NCI-H2196 treated with DMSO at 0.1 percent for 48 hours (cell line): Measurements from ENCODE around the gene HMGN1.
"Not testable (repeated sequence)": the region's sequence is repeated elsewhere in the genome, so short reads cannot be mapped to it uniquely, and the experiment has no call there.

Experiments
- DNase-seq: peaks from one replicate; lab custom pipeline; 2025; ENCODE audit not compliant: unreplicated experiment; lab: John Stamatoyannopoulos, UW

The HMGN1 gene

DNA sequence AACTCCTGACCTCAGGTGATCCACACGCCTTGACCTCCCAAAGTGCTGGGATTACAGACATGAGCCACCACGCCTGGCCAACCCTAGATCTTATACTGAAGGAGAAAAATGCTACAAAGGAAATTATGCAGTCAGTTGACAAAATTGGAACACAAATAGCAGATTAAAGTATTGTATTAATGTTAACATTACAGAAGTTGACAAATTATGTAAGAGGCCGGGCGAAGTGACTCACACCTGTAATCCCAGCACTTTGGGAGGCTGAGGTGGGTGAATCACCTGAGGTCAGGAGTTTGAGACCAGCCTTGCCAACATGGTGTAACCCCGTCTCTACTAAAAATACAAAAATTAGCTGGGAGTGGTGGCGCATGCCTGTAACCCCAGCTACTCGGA lies 21.0 kb upstream of the HMGN1 start:
- DNase-seq: not testable (repeated sequence)

GRCh38 chr21:39367783-39368182 lies 18.9 kb upstream of the HMGN1 start:
- no peak for DNase-seq

DNA sequence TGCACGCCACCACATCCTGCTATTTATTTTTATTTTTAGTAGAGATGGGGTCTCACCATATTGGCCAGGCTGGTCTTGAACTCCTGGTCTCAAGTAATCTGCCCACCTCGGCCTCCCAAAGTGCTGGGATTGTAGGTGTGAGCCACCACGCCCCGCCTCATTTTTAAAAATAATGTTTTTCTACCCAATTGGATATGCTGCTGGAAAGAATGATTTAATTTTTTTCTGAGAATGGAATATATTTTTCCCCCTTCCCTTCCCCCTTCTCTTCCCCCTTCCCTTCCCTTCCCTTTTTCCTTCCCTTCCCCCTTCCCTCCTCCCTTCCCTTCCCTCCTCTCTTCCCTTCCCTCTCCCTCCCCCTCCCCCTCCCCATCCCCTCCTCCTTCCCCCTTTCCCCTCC lies 17.7 kb upstream of the HMGN1 start:
- DNase-seq: no peak

DNA sequence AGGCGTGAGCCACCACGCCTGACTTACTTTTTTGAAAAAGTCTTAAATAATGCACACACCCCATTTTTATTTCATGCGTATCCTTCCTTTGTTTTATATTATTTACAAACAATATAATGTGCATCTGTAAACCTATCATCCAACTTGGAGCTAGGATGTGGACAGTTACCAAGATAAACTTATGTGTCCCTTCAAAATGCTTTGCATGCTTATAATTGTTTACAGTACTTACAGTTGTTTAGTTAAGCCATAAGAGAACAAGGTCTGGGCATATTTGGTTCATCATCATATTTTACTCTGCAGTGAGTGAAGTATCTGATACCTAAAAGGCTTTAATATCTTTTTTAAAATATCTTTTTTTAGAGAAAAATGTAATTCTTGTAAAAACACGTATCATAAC lies 16.1 kb upstream of the HMGN1 start:
- no peak for DNase-seq

- DNase-seq: no peak
Measured at GRCh38 chr21:39363607-39364555, 15.0 kb upstream of the HMGN1 start.

- DNase-seq: no peak
Measured at GRCh38 chr21:39362733-39363132, 13.8 kb upstream of the HMGN1 start.

GRCh38 chr21:39359382-39359781 lies 10.5 kb upstream of the HMGN1 start:
- no peak for DNase-seq

DNA sequence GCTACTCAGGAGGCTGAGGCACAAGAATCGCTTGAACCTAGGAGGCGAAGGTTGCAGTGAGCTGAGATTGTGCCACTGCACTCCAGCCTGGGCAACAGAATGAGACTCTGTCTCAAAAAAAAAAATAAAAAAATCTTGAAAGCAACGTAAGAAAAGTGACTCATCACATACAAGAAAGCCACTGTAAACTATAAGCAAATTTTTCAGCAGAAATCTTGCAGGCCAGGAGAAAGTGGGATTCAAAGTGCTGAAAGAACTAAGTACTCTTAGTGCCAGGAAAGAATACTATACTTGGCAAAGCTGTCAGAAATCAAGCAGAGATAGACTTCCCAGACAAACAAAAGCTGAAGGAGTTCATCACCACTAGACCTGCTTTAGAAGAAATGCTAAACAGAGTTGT lies 4.4 kb upstream of the HMGN1 start:
- DNase-seq: no peak

DNA sequence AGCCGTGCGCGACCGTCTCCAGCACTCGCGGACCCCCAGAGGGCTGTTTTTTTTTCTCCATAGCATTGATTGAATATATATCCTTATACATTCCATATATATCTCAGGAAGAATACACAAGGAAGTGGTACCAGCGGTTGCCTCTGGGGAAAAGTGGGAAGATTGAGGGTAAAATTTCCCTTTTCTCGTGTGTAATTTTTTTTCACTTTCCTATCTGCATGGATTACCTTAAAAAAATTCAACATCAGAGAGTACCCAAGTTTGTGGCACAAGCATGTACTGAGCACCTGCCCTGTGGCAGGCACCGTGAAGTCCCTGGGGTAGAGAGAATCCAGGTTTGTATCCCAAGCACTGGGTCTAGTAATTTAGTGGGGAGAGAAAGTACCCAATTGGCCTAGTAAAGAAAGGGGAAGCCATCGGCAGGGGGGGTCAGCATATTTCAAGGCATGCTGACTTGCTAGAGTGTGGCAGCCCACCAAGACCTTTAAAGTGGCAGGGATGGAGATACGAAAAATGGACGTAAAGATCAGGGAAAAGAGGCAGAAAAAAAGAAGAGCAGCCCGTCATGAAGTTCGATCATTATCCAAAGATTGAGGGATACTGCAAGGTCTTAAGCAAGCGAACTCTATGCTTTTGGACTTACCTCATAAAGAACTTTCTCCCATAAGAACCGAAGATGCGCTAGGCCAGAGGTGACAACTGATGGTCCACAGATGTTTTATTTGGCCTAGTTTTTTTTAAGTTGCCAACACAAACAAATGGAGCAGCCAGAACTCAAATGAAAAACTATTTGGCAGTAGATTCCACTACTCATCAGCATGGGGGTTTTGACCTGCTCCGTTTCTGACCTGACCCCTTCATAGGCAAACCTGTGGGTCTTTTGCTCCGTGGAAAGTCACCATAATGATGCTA lies 1.5 kb upstream of the HMGN1 start:
- DNase-seq: no peak

DNA sequence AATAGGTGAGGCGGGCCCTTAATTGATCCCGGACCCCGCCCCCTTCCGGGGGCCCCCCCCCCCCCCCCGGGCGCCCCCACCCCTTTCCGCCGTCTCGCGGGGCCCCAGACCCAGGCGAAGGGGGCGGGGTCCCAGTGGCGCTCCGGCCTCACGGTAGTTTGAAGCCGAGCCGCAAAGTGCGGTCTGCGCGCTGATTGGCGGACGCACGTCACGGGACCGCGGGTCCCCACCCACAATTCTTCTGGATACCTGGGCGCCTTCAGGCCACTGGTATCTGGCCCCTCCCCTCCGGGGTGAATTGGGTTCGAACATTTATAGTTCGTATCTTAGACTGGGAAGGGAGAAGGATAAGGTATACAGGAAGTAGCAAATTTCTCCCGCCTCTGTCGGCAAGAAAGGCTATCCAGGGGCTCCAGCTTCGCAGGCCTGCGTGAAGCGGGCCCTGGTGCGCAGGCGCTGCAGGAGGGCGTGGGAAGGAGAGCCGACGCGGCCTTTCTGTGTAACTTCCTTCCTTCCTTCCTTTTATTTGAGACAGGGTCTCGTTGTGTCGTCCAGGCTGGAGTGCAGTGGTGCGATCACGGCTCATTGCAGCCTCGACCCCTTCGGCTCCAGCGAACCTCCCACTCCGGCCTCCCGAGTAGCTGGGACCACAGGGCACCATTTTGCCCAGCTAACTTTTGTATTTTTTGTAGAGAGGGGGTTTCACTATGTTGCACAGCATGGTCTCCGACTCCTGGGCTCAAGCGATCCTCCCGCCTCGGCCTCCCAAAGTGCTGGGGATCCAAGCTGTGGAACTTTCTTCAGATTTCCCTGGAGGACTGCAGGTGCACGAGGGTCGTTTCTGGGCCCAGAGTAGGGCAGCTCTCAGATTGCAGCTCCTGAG lies 564 bp upstream of the HMGN1 start:
- peak; percentile 93 for DNase-seq

GRCh38 chr21:39348040-39348354 lies 891 bp downstream of the HMGN1 start:
- DNase-seq: no peak

- DNase-seq: no peak
Measured at GRCh38 chr21:39347537-39347936, 1.4 kb downstream of the HMGN1 start.

- no peak for DNase-seq
Measured at GRCh38 chr21:39346671-39347331, 2.1 kb downstream of the HMGN1 start.

DNA sequence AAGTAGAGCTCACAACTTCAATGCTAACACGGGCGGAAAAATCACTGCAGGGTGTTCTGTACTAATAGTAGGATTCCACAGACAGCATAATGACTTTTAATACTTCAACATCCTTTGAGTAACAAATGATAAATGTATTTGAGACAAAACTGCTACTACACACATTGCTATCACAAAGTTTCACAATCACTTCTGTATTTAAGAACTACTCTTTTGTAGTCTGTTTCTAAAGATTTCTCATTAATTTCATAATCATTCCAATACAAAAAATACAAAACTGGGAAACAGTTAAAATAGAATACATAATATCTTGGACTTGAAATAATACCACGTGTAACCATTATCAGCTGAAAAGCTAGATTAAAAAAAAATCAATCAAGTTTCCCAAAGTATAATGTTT lies 2.7 kb downstream of the HMGN1 start:
- DNase-seq: no peak

- no peak for DNase-seq
Measured at GRCh38 chr21:39345440-39345839, 3.4 kb downstream of the HMGN1 start.

GRCh38 chr21:39344848-39345247 lies 4.0 kb downstream of the HMGN1 start:
- DNase-seq: no peak

GRCh38 chr21:39341249-39341923 lies 7.5 kb downstream of the HMGN1 start:
- DNase-seq: no peak

GRCh38 chr21:39340687-39341086 lies 8.2 kb downstream of the HMGN1 start:
- DNase-seq: no peak

GRCh38 chr21:39339231-39339630 lies 9.7 kb downstream of the HMGN1 start:
- DNase-seq: no peak

DNA sequence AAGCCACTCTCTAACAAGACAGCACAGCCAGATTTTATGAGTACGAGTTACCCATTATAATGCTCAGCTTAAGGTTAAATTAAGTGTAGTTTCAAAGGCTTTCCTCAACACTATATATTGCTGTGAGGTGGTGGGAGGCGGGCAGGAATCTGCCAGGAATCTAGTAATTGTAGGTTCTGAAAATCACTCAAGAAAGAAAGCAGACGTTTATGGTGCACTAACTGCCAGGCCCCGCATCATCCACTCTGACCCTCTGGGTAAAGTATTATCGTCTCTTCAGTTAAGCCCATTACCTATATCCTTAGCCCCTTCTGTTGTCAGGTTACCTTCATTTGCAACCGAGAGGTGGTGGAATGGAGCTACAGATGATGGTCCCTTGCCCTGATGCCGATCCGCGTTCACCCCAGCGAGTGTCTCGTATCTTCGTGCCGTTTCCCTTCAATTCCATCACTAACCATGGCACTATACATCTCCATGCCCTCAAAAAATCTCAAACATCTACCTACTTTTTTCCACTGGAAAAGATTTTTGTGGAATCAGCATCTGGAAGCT lies 12.4 kb downstream of the HMGN1 start:
- no peak for DNase-seq
